ENCODE measurements around the gene EVPL.
"Not testable (repeated sequence)": the region's sequence is repeated elsewhere in the genome, so short reads cannot be mapped to it uniquely, and the experiment has no call there.

GRCh38 chr17:76042868-76043267 is 15.8 kb upstream of the EVPL start:
- TF ChIP-seq, protein P1, sequence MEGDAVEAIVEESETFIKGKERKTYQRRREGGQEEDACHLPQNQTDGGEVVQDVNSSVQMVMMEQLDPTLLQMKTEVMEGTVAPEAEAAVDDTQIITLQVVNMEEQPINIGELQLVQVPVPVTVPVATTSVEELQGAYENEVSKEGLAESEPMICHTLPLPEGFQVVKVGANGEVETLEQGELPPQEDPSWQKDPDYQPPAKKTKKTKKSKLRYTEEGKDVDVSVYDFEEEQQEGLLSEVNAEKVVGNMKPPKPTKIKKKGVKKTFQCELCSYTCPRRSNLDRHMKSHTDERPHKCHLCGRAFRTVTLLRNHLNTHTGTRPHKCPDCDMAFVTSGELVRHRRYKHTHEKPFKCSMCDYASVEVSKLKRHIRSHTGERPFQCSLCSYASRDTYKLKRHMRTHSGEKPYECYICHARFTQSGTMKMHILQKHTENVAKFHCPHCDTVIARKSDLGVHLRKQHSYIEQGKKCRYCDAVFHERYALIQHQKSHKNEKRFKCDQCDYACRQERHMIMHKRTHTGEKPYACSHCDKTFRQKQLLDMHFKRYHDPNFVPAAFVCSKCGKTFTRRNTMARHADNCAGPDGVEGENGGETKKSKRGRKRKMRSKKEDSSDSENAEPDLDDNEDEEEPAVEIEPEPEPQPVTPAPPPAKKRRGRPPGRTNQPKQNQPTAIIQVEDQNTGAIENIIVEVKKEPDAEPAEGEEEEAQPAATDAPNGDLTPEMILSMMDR (IDR thresholded peaks at IDR 0.05; ENCODE audit: poor library complexity): not testable (repeated sequence)
- TF ChIP-seq EZH2phosphoT487 (IDR thresholded peaks at IDR 0.05; ENCODE audit: low read depth, severe bottlenecking, unreplicated experiment); EZH2 (IDR thresholded peaks at IDR 0.05; ENCODE audit: borderline replicate concordance): not testable (repeated sequence)
